Measurements from ENCODE around the gene CCDC8.

The CCDC8 gene

DNA sequence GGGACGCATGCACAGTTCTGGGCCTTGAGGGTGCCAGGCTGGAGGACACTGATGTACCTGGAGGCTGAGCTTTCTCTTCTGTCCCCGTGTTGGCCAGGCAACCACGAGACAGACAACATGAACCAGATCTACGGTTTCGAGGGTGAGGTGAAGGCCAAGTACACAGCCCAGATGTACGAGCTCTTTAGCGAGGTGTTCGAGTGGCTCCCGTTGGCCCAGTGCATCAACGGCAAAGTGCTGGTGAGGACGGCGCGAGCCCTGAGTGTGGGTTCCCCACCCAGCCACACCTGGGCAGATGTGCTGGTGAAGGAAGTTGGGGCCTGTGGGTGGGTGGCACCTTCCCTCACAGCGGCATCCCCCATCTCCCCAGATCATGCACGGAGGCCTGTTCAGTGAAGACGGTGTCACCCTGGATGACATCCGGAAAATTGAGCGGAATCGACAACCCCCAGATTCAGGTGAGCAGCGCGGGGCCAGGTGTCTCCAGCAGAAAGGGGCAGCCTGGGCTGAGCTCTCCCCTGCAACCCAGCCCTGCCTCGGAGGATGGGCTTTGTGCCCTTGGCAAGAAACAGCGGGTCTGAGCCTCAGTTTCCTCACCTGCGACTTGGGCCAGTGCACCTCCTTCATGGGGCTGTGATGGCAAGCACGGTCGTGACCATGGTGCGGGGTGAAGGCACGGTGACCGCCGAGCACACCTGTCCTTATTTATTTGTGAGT is 26.2 kb downstream of the CCDC8 start:
- no peak overlapping the region for H3K9ac ChIP-seq (ENCODE audit: insufficient read length, low read depth)
- H3K36me3 ChIP-seq (ENCODE audit: insufficient read depth, insufficient read length, low read length), result peaks cover 89% of the 10 kb centered on the region
- H3K4me3 ChIP-seq (ENCODE audit: insufficient read length, low read depth), result no peak overlapping the region
- H3K4me1 ChIP-seq (ENCODE audit: insufficient read depth, insufficient read length), result peaks cover 7% of the 10 kb centered on the region
- TF ChIP-seq SUZ12 (IDR thresholded peaks at IDR 0.05; ENCODE audit: extremely low read depth, insufficient read depth, insufficient read length) (no peak), YY1 (IDR thresholded peaks at IDR 0.05; ENCODE audit: insufficient read depth, insufficient read length) (no peak), ZNF274 (IDR thresholded peaks at IDR 0.05; ENCODE audit: low read depth, low read length) (no peak)
- no peak for DNase-seq (ENCODE audit: low read depth, low spot score)
- H3K9me3 ChIP-seq (ENCODE audit: insufficient read depth, low read length), result no peaks in the 10 kb centered on the region
- no peaks in the 10 kb centered on the region for H3K27me3 ChIP-seq (ENCODE audit: insufficient read depth, insufficient read length)

DNA sequence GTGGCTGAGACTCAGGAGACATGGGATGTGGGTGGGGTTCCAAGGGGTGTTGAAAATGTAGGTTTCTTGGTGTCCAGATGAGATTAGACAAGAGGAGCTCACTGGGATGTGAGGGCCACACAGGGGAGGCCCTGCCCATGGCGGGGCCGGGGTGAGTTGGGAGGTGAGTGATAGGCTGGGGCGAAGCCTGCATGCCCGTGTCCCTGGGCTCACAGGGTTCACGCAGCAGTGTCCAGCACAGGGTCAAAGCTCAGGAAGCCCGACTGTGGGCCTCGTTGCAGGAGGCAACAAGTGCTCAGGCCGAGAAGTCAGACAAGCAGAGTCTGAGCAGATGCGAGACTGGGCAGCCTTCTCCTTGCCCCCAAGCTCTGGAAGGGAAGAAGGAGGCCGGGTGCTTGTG is 27.2 kb downstream of the CCDC8 start:
- no peak for DNase-seq (ENCODE audit: low read depth, low spot score)
- peaks cover 94% of the 10 kb centered on the region for H3K36me3 ChIP-seq (ENCODE audit: insufficient read depth, insufficient read length, low read length)
- H3K27me3 ChIP-seq (ENCODE audit: insufficient read depth, insufficient read length), result no peaks in the 10 kb centered on the region
- no peaks in the 10 kb centered on the region for H3K9me3 ChIP-seq (ENCODE audit: insufficient read depth, low read length)
- H3K9ac ChIP-seq (ENCODE audit: insufficient read length, low read depth), result no peak overlapping the region
- TF ChIP-seq YY1 (IDR thresholded peaks at IDR 0.05; ENCODE audit: insufficient read depth, insufficient read length) (no peak), ZNF274 (IDR thresholded peaks at IDR 0.05; ENCODE audit: low read depth, low read length) (no peak), SUZ12 (IDR thresholded peaks at IDR 0.05; ENCODE audit: extremely low read depth, insufficient read depth, insufficient read length) (no peak)
- H3K4me1 ChIP-seq (ENCODE audit: insufficient read depth, insufficient read length), result peaks cover 2% of the 10 kb centered on the region
- no peak overlapping the region for H3K4me3 ChIP-seq (ENCODE audit: insufficient read length, low read depth)

GRCh38 chr19:46385636-46386035 is 27.7 kb downstream of the CCDC8 start:
- TF ChIP-seq ZNF274 (IDR thresholded peaks at IDR 0.05; ENCODE audit: low read depth, low read length) (no peak), YY1 (IDR thresholded peaks at IDR 0.05; ENCODE audit: insufficient read depth, insufficient read length) (no peak)
- peaks cover 2% of the 10 kb centered on the region for H3K4me1 ChIP-seq (ENCODE audit: insufficient read depth, insufficient read length)
- no peaks in the 10 kb centered on the region for H3K27me3 ChIP-seq (ENCODE audit: insufficient read depth, insufficient read length)
- H3K9me3 ChIP-seq (ENCODE audit: insufficient read depth, low read length), result no peaks in the 10 kb centered on the region
- no peak overlapping the region for H3K4me3 ChIP-seq (ENCODE audit: insufficient read length, low read depth)
- peaks cover 93% of the 10 kb centered on the region for H3K36me3 ChIP-seq (ENCODE audit: insufficient read depth, insufficient read length, low read length)
- H3K9ac ChIP-seq (ENCODE audit: insufficient read length, low read depth), result no peak overlapping the region
- no peak for DNase-seq (ENCODE audit: low read depth, low spot score)

- no peaks in the 10 kb centered on the region for H3K27me3 ChIP-seq (ENCODE audit: insufficient read depth, insufficient read length)
- no peak for DNase-seq (ENCODE audit: low read depth, low spot score)
- peaks cover 90% of the 10 kb centered on the region for H3K36me3 ChIP-seq (ENCODE audit: insufficient read depth, insufficient read length, low read length)
- no peak overlapping the region for H3K4me3 ChIP-seq (ENCODE audit: insufficient read length, low read depth)
- no peak for TF ChIP-seq SUZ12 (IDR thresholded peaks at IDR 0.05; ENCODE audit: extremely low read depth, insufficient read depth, insufficient read length)
- TF ChIP-seq ZNF274 (IDR thresholded peaks at IDR 0.05; ENCODE audit: low read depth, low read length), result no peak
- no peak for TF ChIP-seq YY1 (IDR thresholded peaks at IDR 0.05; ENCODE audit: insufficient read depth, insufficient read length)
- no peaks in the 10 kb centered on the region for H3K9me3 ChIP-seq (ENCODE audit: insufficient read depth, low read length)
- peaks cover 2% of the 10 kb centered on the region for H3K4me1 ChIP-seq (ENCODE audit: insufficient read depth, insufficient read length)
- H3K9ac ChIP-seq (ENCODE audit: insufficient read length, low read depth), result no peak overlapping the region
Observed at GRCh38 chr19:46384396-46384795, 29.0 kb downstream of the CCDC8 start.

- TF ChIP-seq SUZ12 (IDR thresholded peaks at IDR 0.05; ENCODE audit: extremely low read depth, insufficient read depth, insufficient read length) (no peak), ZNF274 (IDR thresholded peaks at IDR 0.05; ENCODE audit: low read depth, low read length) (no peak), YY1 (IDR thresholded peaks at IDR 0.05; ENCODE audit: insufficient read depth, insufficient read length) (no peak)
- Histone ChIP-seq H3K9ac (ENCODE audit: insufficient read length, low read depth) (no peak overlapping the region), H3K9me3 (ENCODE audit: insufficient read depth, low read length) (no peaks in the 10 kb centered on the region), H3K4me3 (ENCODE audit: insufficient read length, low read depth) (no peak overlapping the region), H3K4me1 (ENCODE audit: insufficient read depth, insufficient read length) (peaks cover 2% of the 10 kb centered on the region), H3K36me3 (ENCODE audit: insufficient read depth, insufficient read length, low read length) (peaks cover 85% of the 10 kb centered on the region), H3K27me3 (ENCODE audit: insufficient read depth, insufficient read length) (no peaks in the 10 kb centered on the region)
- no peak for DNase-seq (ENCODE audit: low read depth, low spot score)
Observed at GRCh38 chr19:46383846-46384245, 29.5 kb downstream of the CCDC8 start.

- H3K36me3 ChIP-seq (ENCODE audit: insufficient read depth, insufficient read length, low read length), result peaks cover 85% of the 10 kb centered on the region
- H3K9ac ChIP-seq (ENCODE audit: insufficient read length, low read depth), result no peak overlapping the region
- TF ChIP-seq YY1 (IDR thresholded peaks at IDR 0.05; ENCODE audit: insufficient read depth, insufficient read length), result no peak
- TF ChIP-seq ZNF274 (IDR thresholded peaks at IDR 0.05; ENCODE audit: low read depth, low read length), result no peak
- TF ChIP-seq SUZ12 (IDR thresholded peaks at IDR 0.05; ENCODE audit: extremely low read depth, insufficient read depth, insufficient read length), result no peak
- H3K27me3 ChIP-seq (ENCODE audit: insufficient read depth, insufficient read length), result no peaks in the 10 kb centered on the region
- H3K4me1 ChIP-seq (ENCODE audit: insufficient read depth, insufficient read length), result peaks cover 2% of the 10 kb centered on the region
- no peaks in the 10 kb centered on the region for H3K9me3 ChIP-seq (ENCODE audit: insufficient read depth, low read length)
- H3K4me3 ChIP-seq (ENCODE audit: insufficient read length, low read depth), result no peak overlapping the region
- DNase-seq (ENCODE audit: low read depth, low spot score), result no peak
Observed at GRCh38 chr19:46383171-46383815, 30.1 kb downstream of the CCDC8 start.

DNA sequence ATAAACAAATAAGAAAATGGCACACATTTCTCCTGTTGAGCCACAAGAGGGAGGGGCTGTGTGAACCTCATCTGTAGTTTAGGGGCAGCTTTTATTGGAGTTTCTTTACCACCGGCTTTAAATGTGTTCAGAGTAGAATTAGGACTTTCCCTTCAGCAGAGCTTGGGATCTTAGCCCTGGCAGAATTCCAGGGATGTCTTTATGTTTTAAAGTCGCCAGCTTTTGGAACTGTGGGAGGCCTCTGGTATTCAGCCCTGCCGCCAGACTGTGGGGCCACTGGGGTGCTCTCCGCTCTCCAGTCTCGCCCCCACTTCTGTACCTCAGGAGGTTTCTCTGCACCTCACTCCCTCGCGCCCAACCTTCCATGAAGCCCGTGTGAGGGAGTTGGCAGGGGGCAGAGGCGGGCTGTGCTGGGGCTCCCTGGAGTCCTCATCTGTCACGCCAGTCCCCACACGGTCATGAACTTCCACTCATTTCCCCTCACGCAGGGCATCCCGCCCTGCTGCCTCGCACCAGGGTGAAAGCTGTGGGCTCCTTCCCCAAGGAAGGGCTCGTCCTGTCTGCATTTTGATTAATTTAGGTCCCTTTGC is 31.5 kb downstream of the CCDC8 start:
- Histone ChIP-seq H3K4me3 (ENCODE audit: insufficient read length, low read depth) (no peak overlapping the region), H3K9ac (ENCODE audit: insufficient read length, low read depth) (no peak overlapping the region), H3K27me3 (ENCODE audit: insufficient read depth, insufficient read length) (no peaks in the 10 kb centered on the region), H3K9me3 (ENCODE audit: insufficient read depth, low read length) (no peaks in the 10 kb centered on the region), H3K4me1 (ENCODE audit: insufficient read depth, insufficient read length) (no peaks in the 10 kb centered on the region), H3K36me3 (ENCODE audit: insufficient read depth, insufficient read length, low read length) (peaks cover 85% of the 10 kb centered on the region)
- no peak for DNase-seq (ENCODE audit: low read depth, low spot score)
- TF ChIP-seq SUZ12 (IDR thresholded peaks at IDR 0.05; ENCODE audit: extremely low read depth, insufficient read depth, insufficient read length), result no peak
- TF ChIP-seq ZNF274 (IDR thresholded peaks at IDR 0.05; ENCODE audit: low read depth, low read length), result no peak
- TF ChIP-seq YY1 (IDR thresholded peaks at IDR 0.05; ENCODE audit: insufficient read depth, insufficient read length), result no peak
